Hepatocyte (in vitro differentiated cells): ENCODE data around the gene SLC38A9.
"Not testable (repeated sequence)": the region's sequence is repeated elsewhere in the genome, so short reads cannot be mapped to it uniquely, and the experiment has no call there.

Experiments
- CTCF ChIP-seq: fragments of 200-600 bp; sonication (generic); IDR thresholded peaks from 2 replicates; pipeline ENCODE4 v1.5.1; 2016; ENCODE audit warnings: antibody characterized with exemption, mild to moderate bottlenecking; ENCODE audit not compliant: poor library complexity
- EZH2 ChIP-seq: fragments of 200-600 bp; sonication (generic); IDR thresholded peaks from 2 replicates; pipeline ENCODE4 v1.6.1; 2016; ENCODE audit warnings: antibody characterized with exemption, mild to moderate bottlenecking, borderline replicate concordance

GRCh38 chr5:55607309-55607708 lies 104.8 kb downstream of the SLC38A9 start:
- TF ChIP-seq CTCF, EZH2: not testable (repeated sequence)
